Measurements from ENCODE around the gene RGS7. TPM values are rescaled to one million over a fixed set of nuclear protein-coding genes. Genes with fewer than 3 reads are reported as not detected.

Gene RGS7
- total RNA-seq, 1 experiment from 2014 or later: 1.0 TPM

GRCh38 chr1:241271427-241271826 lies 85.6 kb downstream of the RGS7 start:
- TF ChIP-seq, protein P1, sequence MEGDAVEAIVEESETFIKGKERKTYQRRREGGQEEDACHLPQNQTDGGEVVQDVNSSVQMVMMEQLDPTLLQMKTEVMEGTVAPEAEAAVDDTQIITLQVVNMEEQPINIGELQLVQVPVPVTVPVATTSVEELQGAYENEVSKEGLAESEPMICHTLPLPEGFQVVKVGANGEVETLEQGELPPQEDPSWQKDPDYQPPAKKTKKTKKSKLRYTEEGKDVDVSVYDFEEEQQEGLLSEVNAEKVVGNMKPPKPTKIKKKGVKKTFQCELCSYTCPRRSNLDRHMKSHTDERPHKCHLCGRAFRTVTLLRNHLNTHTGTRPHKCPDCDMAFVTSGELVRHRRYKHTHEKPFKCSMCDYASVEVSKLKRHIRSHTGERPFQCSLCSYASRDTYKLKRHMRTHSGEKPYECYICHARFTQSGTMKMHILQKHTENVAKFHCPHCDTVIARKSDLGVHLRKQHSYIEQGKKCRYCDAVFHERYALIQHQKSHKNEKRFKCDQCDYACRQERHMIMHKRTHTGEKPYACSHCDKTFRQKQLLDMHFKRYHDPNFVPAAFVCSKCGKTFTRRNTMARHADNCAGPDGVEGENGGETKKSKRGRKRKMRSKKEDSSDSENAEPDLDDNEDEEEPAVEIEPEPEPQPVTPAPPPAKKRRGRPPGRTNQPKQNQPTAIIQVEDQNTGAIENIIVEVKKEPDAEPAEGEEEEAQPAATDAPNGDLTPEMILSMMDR (IDR thresholded peaks at IDR 0.05; ENCODE audit: unreplicated experiment): no peak
- Mint-ChIP-seq H3K4me3 (ENCODE audit: low read depth, unreplicated experiment) (no peak overlapping the region), H3K9me3 (ENCODE audit: low read depth, unreplicated experiment) (peaks cover 7% of the 10 kb centered on the region), H3K27me3 (ENCODE audit: unreplicated experiment) (no peaks in the 10 kb centered on the region), H3K27ac (ENCODE audit: unreplicated experiment) (no peak overlapping the region), H3K36me3 (ENCODE audit: insufficient read depth, unreplicated experiment) (no peaks in the 10 kb centered on the region), H3K4me1 (ENCODE audit: low read depth, unreplicated experiment) (no peaks in the 10 kb centered on the region)
- no TSS peak for BruUV-seq (replicated peaks)
- CTCF ChIA-PET: no interaction called here
- peak; percentile 51 for DNase-seq
- intact Hi-C loops (cut with micrococcal nuclease; ENCODE audit: unreplicated experiment): no loop called here

GRCh38 chr1:241270016-241270415 lies 87.0 kb downstream of the RGS7 start:
- intact Hi-C loops (cut with micrococcal nuclease; ENCODE audit: unreplicated experiment): no loop called here
- no peak for DNase-seq
- H3K27me3 Mint-ChIP-seq (ENCODE audit: unreplicated experiment): no peaks in the 10 kb centered on the region
- TF ChIP-seq, protein P1 (IDR thresholded peaks at IDR 0.05; ENCODE audit: unreplicated experiment): no peak
- no peaks in the 10 kb centered on the region for H3K4me1 Mint-ChIP-seq (ENCODE audit: low read depth, unreplicated experiment)
- no peak overlapping the region for H3K27ac Mint-ChIP-seq (ENCODE audit: unreplicated experiment)
- peaks cover 11% of the 10 kb centered on the region for H3K9me3 Mint-ChIP-seq (ENCODE audit: low read depth, unreplicated experiment)
- BruUV-seq (replicated peaks): no TSS peak
- H3K36me3 Mint-ChIP-seq (ENCODE audit: insufficient read depth, unreplicated experiment): no peaks in the 10 kb centered on the region
- CTCF ChIA-PET: no interaction called here
- no peak overlapping the region for H3K4me3 Mint-ChIP-seq (ENCODE audit: low read depth, unreplicated experiment)

DNA sequence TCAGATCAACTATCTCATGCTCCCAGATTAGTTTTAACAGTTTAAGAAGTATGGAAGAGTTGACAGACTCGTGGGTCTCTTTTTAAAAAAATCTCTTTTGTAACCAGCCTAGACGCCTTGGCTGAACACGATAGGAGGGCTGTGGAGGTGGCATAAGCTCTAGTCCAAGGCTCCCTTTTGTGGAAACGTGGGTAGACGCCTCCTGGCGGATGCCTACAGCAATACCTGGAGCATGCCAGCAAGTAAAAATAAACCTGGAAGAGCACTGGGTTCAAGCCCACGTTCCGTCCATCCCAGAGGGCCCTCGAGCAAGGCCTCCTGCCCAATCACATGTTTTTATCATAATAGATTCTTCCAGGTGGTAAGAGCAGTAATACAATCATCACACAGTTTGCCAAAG lies 87.9 kb downstream of the RGS7 start:
- no peak for DNase-seq
- CTCF ChIA-PET: no interaction called here

GRCh38 chr1:241266121-241266520 lies 90.9 kb downstream of the RGS7 start:
- no peak overlapping the region for H3K27ac Mint-ChIP-seq (ENCODE audit: unreplicated experiment)
- intact Hi-C loops (cut with micrococcal nuclease; ENCODE audit: unreplicated experiment): no loop called here
- no peaks in the 10 kb centered on the region for H3K36me3 Mint-ChIP-seq (ENCODE audit: insufficient read depth, unreplicated experiment)
- H3K27me3 Mint-ChIP-seq (ENCODE audit: unreplicated experiment): no peaks in the 10 kb centered on the region
- CTCF ChIA-PET: no interaction called here
- no peak overlapping the region for H3K4me3 Mint-ChIP-seq (ENCODE audit: low read depth, unreplicated experiment)
- no peak for DNase-seq
- TF ChIP-seq, protein P1 (IDR thresholded peaks at IDR 0.05; ENCODE audit: unreplicated experiment): no peak
- peaks cover 4% of the 10 kb centered on the region for H3K9me3 Mint-ChIP-seq (ENCODE audit: low read depth, unreplicated experiment)
- H3K4me1 Mint-ChIP-seq (ENCODE audit: low read depth, unreplicated experiment): no peaks in the 10 kb centered on the region
- no TSS peak for BruUV-seq (replicated peaks)

More for the DNA sequence above, 87.9 kb downstream of the RGS7 start:
- Mint-ChIP-seq H3K4me3 (ENCODE audit: low read depth, unreplicated experiment) (no peak overlapping the region), H3K36me3 (ENCODE audit: insufficient read depth, unreplicated experiment) (no peaks in the 10 kb centered on the region), H3K9me3 (ENCODE audit: low read depth, unreplicated experiment) (peaks cover 11% of the 10 kb centered on the region), H3K4me1 (ENCODE audit: low read depth, unreplicated experiment) (no peaks in the 10 kb centered on the region), H3K27me3 (ENCODE audit: unreplicated experiment) (no peaks in the 10 kb centered on the region), H3K27ac (ENCODE audit: unreplicated experiment) (no peak overlapping the region)
- BruUV-seq (replicated peaks): no TSS peak
- intact Hi-C loops (cut with micrococcal nuclease; ENCODE audit: unreplicated experiment): no loop called here
- TF ChIP-seq, protein P1 (IDR thresholded peaks at IDR 0.05; ENCODE audit: unreplicated experiment): no peak

Data from Calu3 (cell line).